ENCODE data around the gene QARS1. TPM values are rescaled to one million over a fixed set of nuclear protein-coding genes. Genes with fewer than 3 reads are reported as not detected.

QARS1 gene
- total and polyA plus RNA-seq, 12 donors = 120 to 369 (median 206) TPM

GRCh38 chr3:49148159-49148558, 43.6 kb upstream of the QARS1 start:
- Histone ChIP-seq H3K27me3 (no peaks in the 10 kb centered on the region), H3K4me3 (no peak overlapping the region), H3K4me1 (no peaks in the 10 kb centered on the region), H3K36me3 (no peaks in the 10 kb centered on the region), H3K9me3 (no peaks in the 10 kb centered on the region), H3K27ac (no peak overlapping the region)
- DNase-seq (no peak), ATAC-seq (no peak)
- intact Hi-C loops (cut with DNase I) = no loop called here
- WGBS, 2 donors = 73% methylated on average over 5 of the region's 5 CpGs
- TF ChIP-seq CTCF (IDR thresholded peaks at IDR 0.05) = no peak

- no peaks in the 10 kb centered on the region for H3K4me1 ChIP-seq
- H3K27ac ChIP-seq = no peak overlapping the region
- no peak overlapping the region for H3K4me3 ChIP-seq
- H3K36me3 ChIP-seq = no peaks in the 10 kb centered on the region
- no peaks in the 10 kb centered on the region for H3K27me3 ChIP-seq
- intact Hi-C loops (cut with DNase I) = no loop called here
- WGBS, 2 donors = 60 to 72% methylated on average over 3 of the region's 3 CpGs
- ATAC-seq (no peak), DNase-seq (no peak)
- H3K9me3 ChIP-seq = no peaks in the 10 kb centered on the region
- TF ChIP-seq CTCF (IDR thresholded peaks at IDR 0.05) = no peak
These were observed 35.5 kb upstream of the QARS1 start for GRCh38 chr3:49140080-49140479.

GRCh38 chr3:49135499-49135898, 30.9 kb upstream of the QARS1 start:
- 92 to 95% methylated on average over 4 of the region's 4 CpGs for WGBS, 2 donors
- peaks cover 11 to 34% (median 25%) of the 10 kb centered on the region in 9 donors for H3K4me1 ChIP-seq
- H3K27ac ChIP-seq = no peak overlapping the region
- no peaks in the 10 kb centered on the region for H3K9me3 ChIP-seq
- DNase-seq (no peak), ATAC-seq (no peak)
- no peak overlapping the region for H3K4me3 ChIP-seq
- no peak for TF ChIP-seq CTCF (IDR thresholded peaks at IDR 0.05)
- H3K36me3 ChIP-seq = peaks cover 0 to 14% (median 7%) of the 10 kb centered on the region in 9 donors
- no peaks in the 10 kb centered on the region for H3K27me3 ChIP-seq
- intact Hi-C loops (cut with DNase I) = no loop called here

GRCh38 chr3:49134471-49135265, 30.1 kb upstream of the QARS1 start:
- peaks cover 15 to 43% (median 34%) of the 10 kb centered on the region in 9 donors for H3K4me1 ChIP-seq
- no peaks in the 10 kb centered on the region for H3K9me3 ChIP-seq
- TF ChIP-seq CTCF (IDR thresholded peaks at IDR 0.05) = peak in 2 of 9 donors; percentile 14 to 19
- no peaks in the 10 kb centered on the region for H3K27me3 ChIP-seq
- 56 to 59% methylated on average over 3 of the region's 3 CpGs for WGBS, 2 donors
- peak overlapping the region in 8 of 10 donors; percentile 85 to 99 (median 94) for H3K27ac ChIP-seq
- peak overlapping the region in 6 of 10 donors; percentile 77 to 97 (median 79) for H3K4me3 ChIP-seq
- no peak for DNase-seq
- ATAC-seq = no peak
- intact Hi-C loops (cut with DNase I) = loop anchor here in 4 of 10 donors (5.0 kb wide), 4 partner anchors 33 to 88 kb away; partner anchors contain the start of genes CCDC71 (in 2 of the 4), QRICH1 (in 2 of the 4) and KLHDC8B (in 1 of the 4)
- H3K36me3 ChIP-seq = peaks cover 0 to 22% (median 14%) of the 10 kb centered on the region in 9 donors

Data from heart right ventricle (tissue), 16 donors.